A172 (cell line): Measurements from ENCODE around the gene GPR37L1. TPM values are rescaled to one million over a fixed set of nuclear protein-coding genes. Genes with fewer than 3 reads are reported as not detected.
"Not testable (repeated sequence)": the region's sequence is repeated elsewhere in the genome, so short reads cannot be mapped to it uniquely, and the experiment has no call there.

Experiments used
- DNase-seq: peaks from one replicate; pipeline ENCODE4 v3.0.0-alpha.2; 2015; ENCODE audit warnings: low spot score
- total RNA-seq: library from RNA; depleted of rRNA; stranded (reverse); fragments of >200 nt; shearing (Covaris generic); gene quantifications from 2 replicates; pipeline ENCODE4 v1.2.3, GENCODE V29; 2014

The GPR37L1 gene
- total RNA-seq, 1 experiment from 2014 or later = 0.03 TPM

GRCh38 chr1:202133496-202133895 is 10.8 kb downstream of the GPR37L1 start:
- DNase-seq = no peak

DNA sequence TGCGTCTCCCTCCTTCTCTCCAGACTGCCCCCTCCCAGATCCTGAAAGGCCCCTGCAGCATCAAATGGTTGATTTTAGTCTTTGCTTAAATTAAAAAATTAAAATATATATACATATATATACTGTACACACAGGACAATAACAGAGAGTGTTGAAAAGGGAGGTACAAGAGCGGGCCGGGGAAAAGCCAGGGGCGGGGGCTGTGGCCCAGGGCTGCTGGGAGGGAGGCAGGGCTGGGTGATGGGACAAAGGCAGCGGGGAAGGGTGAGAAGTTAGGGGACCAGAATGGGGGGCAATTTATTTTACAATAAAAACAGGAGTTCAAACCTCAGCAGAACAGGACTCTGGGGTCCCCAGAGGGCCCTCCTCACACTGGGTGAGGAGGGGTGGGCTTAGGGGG is 11.3 kb downstream of the GPR37L1 start:
- no peak for DNase-seq

DNA sequence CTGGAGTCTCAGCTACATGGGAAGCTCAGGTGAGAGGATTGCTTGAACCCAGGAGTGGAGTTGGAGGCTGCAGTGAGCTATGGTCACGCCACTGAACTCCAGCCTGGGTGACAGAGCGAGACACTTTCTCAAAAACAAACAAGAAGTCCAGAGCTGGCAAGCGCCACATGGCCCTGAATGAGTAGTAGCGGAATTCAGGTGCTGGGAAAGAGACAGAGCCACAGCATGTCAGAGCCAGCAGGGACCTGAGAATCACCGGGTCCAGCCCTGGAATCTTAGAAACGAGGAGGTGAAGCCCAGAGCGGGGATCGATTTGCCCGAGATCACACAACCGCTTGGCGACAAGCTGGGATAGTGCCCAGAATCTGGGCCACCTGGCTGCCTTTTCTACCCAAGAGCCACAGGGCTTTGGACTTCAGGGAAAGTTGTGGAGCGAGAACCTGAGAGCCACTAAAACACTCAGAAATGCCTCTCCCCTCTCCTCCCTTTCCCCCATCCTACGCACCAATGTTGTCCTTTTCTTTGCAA is 12.0 kb downstream of the GPR37L1 start:
- DNase-seq = no peak

DNA sequence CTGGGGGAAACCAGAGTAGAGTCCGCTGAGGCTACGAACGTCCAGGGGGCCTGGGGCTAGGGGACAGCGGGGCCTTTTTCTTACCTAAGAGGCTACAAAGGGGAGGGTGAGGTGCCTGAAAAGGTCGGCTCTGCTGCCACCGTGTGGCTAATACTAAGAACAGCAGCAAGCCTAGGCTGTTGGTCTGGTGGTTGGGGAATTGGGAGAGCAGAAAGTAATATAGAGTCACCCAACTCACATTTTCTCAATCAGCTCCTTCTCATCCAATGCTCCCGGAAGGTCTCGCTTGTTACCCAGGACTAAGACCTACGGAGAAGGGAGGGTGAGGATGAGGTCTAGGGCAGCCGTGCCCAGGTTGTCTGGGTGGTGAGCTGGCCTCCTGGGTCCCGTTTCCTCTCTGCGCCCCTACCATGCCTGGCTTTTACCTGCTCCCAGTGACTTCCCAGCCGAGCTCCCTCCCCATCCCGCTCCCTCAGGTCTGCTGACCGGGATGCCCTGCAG is 12.6 kb downstream of the GPR37L1 start:
- DNase-seq = peak; percentile 63

GRCh38 chr1:202140833-202141232 is 18.1 kb downstream of the GPR37L1 start:
- DNase-seq = no peak

- not testable (repeated sequence) for DNase-seq
Observed at GRCh38 chr1:202141468-202141867, 18.8 kb downstream of the GPR37L1 start.

DNA sequence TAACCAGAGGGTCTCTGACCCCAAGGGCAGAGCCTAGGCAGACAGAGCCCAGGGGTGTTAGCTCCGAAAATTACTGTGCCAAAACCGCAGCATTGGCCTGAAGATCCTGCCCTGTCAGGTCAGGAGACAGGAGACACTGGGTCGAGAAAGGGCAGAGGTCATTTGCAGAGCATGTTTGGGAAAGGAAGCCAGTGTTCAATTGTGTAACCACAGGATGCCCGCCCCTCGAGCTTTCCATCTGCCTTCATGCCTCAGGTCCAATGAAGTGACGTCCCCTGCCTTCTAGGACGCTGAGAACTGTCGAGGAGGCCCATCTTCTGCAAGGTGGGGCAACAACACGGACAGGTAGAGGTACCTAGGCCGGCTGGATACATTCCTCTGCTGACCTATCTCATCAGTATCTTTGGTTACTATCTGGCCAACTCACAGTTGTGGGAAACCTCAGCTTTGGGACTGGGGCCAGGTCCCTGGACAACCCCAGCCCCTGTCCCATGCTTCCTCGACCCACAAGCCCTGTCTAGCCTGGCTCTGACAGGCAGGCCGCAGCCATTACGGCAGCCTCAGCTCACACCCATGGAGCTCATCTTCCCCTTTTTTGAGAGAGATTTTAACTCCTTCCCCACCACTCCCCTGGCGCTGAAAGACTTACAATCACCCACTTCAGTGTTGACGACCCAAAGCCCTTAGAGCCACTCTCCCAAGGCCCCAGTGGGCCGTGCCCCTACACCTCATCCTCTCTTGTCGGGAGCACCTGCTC is 20.5 kb downstream of the GPR37L1 start:
- DNase-seq = no peak

DNA sequence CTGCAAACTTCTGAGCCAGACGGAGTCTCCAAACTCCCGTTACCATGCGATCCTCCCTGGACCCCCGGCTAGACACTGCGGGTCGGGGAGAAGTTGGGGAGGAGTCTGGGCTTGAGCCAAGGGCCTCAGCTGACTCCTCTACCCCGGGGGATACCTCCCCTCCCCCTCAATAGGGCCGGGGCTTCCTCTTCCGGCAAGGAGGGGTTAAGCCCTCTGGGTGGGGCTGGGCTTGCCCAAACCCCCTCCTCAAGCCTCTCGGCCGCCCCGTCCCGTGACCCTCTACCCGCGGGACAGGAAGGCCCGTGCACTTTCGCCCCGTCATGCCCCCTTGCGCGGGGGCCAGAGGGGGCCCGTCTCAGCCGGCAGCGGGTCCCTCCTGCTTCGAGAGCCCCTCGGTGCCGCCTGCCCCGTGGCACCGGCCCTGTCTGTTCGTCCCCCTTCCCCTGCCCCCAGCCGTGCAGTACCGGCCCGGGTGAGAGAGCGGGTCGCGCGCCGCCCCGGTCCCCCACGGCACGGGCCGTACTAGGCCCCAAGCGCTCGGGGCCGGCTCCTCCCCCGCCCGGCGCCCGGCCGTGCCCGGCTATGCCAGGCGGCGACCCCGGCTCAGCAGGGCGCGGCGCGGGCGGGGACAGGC is 21.2 kb downstream of the GPR37L1 start:
- DNase-seq = no peak

- DNase-seq = no peak
Observed at GRCh38 chr1:202144402-202145067, 21.8 kb downstream of the GPR37L1 start, which contains the start of gene ARL8A. TSS of gene ARL8A (minus strand) at chr1:202144737. CDS start at chr1:202144572, 165 bp downstream.

- no peak for DNase-seq
Observed at GRCh38 chr1:202145068-202145743, 22.5 kb downstream of the GPR37L1 start.

- DNase-seq = not testable (repeated sequence)
Observed at GRCh38 chr1:202145744-202146140, 23.0 kb downstream of the GPR37L1 start.

- no peak for DNase-seq
Observed at GRCh38 chr1:202146279-202146678, 23.6 kb downstream of the GPR37L1 start.

GRCh38 chr1:202146993-202147392 is 24.3 kb downstream of the GPR37L1 start:
- no peak for DNase-seq

DNA sequence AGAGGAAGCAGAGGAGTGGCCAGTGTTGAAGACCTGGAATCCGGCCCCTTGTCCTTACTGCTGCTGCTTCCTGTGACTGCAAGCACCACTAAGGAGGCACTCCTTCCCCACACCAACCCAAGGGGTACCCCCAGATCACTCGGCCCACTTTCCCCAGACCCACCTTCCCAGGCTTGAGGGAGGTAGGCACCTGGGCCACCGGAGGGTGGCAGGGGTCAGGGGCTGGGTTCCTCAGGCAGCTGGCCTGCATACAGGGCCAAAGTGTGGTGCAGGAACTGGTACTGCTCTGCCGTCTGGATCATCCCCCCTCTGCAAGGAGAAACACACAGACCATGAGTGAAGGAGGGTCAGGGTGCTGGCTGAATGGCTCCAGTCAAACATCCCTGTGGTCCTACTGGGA is 25.7 kb downstream of the GPR37L1 start:
- no peak for DNase-seq

- no peak for DNase-seq
Observed at GRCh38 chr1:202149566-202149965, 26.8 kb downstream of the GPR37L1 start.

GRCh38 chr1:202150187-202150586 is 27.5 kb downstream of the GPR37L1 start:
- DNase-seq = no peak

- no peak for DNase-seq
Observed at GRCh38 chr1:202150602-202151001, 27.9 kb downstream of the GPR37L1 start.

DNA sequence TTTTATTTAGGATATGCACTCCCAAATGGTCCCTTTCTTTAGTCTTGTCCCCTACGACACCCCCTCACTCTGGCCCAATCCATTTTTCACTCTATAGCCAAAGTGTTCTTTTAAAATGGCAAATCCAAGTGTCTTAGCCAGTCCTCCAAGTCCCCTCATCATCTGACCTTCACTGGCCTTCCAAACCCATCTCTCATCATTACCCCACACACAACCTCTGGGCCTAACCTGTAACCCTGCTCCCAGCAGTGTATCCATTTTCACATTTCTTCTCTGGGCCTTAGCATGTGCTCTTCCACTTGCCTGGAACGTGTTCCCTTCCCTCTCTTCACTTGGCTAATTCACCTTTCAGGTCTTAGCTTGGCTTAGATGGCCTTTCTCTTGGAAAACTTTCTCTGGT is 28.3 kb downstream of the GPR37L1 start:
- DNase-seq = no peak

DNA sequence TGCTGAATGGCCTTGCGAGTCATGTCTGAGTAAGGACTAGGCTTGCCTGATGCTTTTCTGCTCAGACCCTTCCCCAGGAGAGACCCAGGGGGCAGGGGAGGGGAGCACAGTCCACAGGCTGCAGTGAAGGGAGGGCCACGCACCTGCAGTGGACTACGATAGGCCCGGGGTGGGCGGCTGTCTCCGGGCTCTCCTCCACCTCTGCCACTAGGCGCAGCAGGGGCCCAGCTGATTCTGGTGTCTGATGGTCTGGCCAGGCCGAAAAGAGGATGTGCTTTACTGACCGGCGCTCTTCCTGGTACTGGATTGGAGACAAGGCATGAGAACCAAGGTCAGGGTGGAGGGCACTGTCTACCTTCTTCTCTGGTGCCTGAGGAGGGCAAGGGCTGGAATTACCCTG is 29.7 kb downstream of the GPR37L1 start:
- no peak for DNase-seq

GRCh38 chr1:202153284-202153683 is 30.6 kb downstream of the GPR37L1 start:
- DNase-seq = no peak

DNA sequence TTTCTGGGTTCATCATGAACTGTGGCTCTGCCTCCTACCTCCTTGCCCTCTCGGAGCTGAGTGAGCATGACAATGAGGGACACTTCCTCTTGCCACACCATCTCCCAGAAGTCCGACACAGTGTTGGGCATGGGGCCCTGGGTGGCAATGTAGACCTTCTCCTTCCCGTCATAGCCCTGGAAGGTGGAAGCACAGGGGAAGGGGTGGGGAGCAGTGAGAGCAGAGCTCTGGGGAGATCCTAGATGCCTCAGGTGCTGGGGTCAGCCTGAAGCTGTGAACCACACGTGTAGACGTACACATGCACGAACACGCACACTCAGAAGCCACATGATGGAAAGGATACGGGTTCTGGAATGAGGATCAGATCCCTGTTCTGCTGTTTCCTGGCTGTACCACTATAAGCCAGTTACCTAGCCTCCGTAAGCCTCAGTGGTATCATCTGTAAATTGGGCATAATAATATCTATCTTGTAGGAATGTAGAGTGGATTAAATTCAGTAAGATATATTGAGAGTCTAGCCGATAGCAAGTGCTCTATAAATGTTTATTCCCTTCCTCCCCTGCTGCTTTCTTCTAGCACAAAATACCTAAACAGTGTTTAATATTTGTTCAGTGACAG is 31.5 kb downstream of the GPR37L1 start:
- no peak for DNase-seq
